Sciatic nerve (tissue), 2 donors: ENCODE results near the gene APCDD1. TPM values are rescaled to one million over a fixed set of nuclear protein-coding genes. Genes with fewer than 3 reads are reported as not detected.
A peak's percentile ranks its signal among the peaks of the same experiment; 100 is the strongest.
"Not testable (repeated sequence)": the region's sequence is repeated elsewhere in the genome, so short reads cannot be mapped to it uniquely, and the experiment has no call there.

Experiments used
- ATAC-seq: fragments of 200-7000 bp; cut with Tn5 transposase; one replicate; pipeline ENCODE4 v1.9.1; 2020; ENCODE audit warnings: mild to moderate bottlenecking, moderate library complexity
- DNase-seq: peaks from one replicate; pipeline ENCODE4 v3.0.0-alpha.2; 2020; ENCODE audit warnings: low spot score
- intact Hi-C: fragments of 100-400 bp; cut with DNase I; formaldehyde crosslinking; loops from one replicate; pipeline ENCODE4 v1.14.2; 2022
- total RNA-seq: library from RNA; stranded (reverse); fragmentation: NEBNext Ultra II Directional; extraction: Animal tissue kit (Norgen Biotek cat#: 25700); gene quantifications from one replicate; pipeline ENCODE4 v1.2.1, GENCODE V29; 2021
- donor health status: DM: no; HTN: no; CAD: no.
- donor health status: DM: no; HTN: no; CAD: no.

APCDD1 gene
- total RNA-seq, 1 donor from 2014 or later, result 43.1 TPM

DNA sequence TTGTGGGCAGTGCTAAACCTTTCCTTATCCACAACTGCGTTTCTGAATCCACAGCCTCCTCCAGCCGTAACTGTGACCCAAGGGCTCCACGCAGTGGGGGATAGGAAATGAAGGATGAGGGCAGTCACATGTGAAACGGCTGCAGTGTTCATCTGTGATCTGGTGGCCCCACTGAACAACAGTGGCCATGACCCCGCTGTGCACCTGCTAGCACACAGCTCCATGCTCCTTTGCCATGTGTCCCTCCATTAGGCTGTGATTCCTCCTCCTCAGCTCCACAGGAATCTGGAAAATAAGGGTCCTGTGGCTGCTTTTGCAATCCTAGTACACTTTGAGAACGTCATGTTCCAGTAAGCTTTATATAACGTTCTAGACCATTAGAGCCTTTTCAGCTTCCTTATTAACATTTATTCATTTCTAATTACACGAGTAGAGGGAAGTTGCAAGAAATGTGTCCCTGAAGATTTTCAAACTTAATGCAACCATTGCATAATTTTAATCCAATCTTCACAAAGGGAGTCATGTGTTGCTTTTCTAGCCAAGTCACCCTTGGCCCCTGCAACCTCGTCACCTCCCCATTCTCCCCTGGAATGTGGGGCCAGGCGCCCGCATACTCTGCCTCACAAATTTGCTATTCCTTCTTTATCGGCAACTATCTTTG is 64.3 kb downstream of the APCDD1 start:
- peak; percentile 77 for DNase-seq
- intact Hi-C loops, result no loop called here
- peak; percentile 86 for ATAC-seq

DNA sequence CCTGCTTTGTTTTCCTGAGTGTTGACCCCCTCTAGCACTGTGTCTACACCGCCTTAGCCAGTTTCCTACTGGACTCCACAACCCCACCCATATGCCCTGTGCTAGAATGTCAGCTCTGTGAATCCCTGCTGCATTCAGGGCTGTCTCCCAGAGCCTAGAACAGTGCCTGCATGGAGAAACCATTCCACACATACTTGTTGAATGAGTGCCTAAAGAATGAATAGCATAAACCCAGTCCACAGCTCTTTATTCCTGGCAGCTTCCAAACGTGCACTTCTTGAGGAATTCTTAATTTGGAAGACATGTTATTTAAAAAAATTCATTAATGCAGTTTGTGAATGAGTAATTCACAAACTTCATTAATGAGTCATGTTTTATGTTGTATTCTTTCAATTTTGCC is 64.9 kb downstream of the APCDD1 start:
- intact Hi-C loops, result no loop called here
- DNase-seq, result no peak
- peak; percentile 46 for ATAC-seq

GRCh38 chr18:10519999-10520935 is 65.8 kb downstream of the APCDD1 start:
- intact Hi-C loops, result loop anchor here (2.0 kb wide), 1 partner anchor 549 kb away; no protein-coding TSS in a partner anchor
- DNase-seq, result peak; percentile 92

GRCh38 chr18:10521566-10521965 is 67.1 kb downstream of the APCDD1 start:
- intact Hi-C loops, result loop anchor here (2.0 kb wide), 1 partner anchor 551 kb away; no protein-coding TSS in a partner anchor
- DNase-seq (no peak), ATAC-seq (no peak)

More at GRCh38 chr18:10519999-10520935, 65.8 kb downstream of the APCDD1 start:
- peak; percentile 90 for ATAC-seq

DNA sequence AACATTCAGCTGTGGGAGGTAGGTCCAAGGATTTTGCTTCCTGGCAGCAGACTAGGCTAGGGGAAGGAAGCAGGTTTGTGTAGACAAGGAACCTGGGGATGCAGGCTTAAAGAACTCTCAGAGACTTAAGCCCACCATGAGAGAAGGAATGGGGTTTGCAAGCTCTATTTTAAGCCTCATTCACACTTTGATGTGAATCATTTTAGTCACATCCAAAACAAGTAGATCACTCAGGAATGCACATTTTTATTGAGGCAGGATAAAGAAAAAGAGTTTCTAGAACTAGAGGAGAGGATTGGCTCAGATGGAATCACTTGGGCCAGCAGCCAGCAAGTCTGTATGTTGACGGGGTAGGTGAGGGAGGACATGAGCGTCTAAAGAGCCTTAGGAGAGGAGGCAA is 68.1 kb downstream of the APCDD1 start:
- DNase-seq (no peak), ATAC-seq (no peak)
- intact Hi-C loops, result no loop called here

- no peak for DNase-seq
- intact Hi-C loops, result no loop called here
- no peak for ATAC-seq
Measured at GRCh38 chr18:10523544-10523943, 69.1 kb downstream of the APCDD1 start.

GRCh38 chr18:10524507-10525370 is 70.3 kb downstream of the APCDD1 start:
- DNase-seq (no peak), ATAC-seq (peak; percentile 5)
- intact Hi-C loops, result no loop called here

- intact Hi-C loops, result no loop called here
- no peak for DNase-seq
Measured at GRCh38 chr18:10525371-10525691, 70.9 kb downstream of the APCDD1 start.

DNA sequence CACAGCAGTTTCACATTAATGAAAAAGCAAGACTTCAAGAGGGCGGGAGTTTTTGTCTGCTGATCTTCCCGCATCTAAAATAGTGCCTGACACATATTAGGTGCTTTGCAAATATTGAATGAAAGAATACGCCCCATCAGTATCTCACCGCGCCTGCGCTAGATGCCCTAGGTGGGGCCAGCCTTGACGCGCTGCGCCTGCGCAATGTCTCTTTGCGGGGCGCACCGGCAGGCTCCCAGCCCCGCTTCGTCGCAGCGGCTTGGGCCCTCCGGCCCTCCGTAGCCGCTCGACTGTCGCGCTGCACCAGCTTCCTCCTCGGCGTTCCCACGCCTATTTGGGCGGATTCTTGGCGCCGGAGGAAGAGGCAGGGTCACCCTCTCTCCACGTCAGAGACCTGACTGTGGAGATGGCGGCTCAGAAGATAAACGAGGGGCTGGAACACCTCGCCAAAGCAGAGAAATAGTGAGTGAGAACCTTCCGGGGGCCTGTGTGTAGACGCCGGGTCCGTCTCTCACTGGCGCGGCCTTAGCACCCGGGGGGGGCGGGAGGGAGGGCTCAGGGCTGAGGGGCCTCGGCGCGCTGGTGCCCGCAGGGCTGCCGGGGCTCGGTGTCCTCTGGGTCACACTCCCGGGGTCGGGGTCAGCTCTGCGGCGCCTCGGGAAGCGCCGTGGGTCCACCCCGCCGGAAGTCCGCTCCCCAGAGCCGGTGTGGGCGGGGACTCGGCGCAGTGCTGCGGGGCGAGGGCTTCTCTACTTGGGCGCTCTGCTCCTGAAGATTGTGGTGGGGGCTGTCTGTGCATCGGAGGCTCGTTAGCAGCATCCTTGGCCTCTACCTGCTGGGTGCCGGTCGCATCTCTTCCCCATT is 71.5 kb downstream of the APCDD1 start, which contains the start of gene NAPG:
Gene NAPG, plus strand, starts transcription at position 331 of the 864 bp plus-strand sequence. Its CDS starts 76 bp downstream, at position 407.
- intact Hi-C loops, result no loop called here
- peak; percentile 97 for ATAC-seq

More at GRCh38 chr18:10525371-10525691, 70.9 kb downstream of the APCDD1 start:
- no peak for ATAC-seq

DNA sequence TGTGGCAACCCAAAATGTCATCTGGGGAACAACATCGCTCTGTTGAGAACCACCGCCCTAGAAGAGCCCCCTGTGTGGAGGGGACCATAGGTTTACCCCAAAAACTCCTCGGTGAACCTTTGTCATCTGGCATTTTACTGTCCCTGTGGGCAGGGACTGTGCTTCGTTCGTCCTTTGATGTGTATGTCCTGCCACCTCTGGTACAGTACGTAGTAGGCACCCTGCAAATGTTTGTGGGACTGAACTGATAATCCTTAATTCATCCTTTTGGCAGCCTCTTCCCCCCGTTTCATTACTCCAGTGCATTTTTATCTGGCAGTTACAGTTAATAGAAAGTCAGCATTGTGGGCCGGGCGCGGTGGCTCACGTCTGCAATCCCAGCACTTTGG is 72.1 kb downstream of the APCDD1 start:
- peak; percentile 20 for ATAC-seq
- DNase-seq, result no peak
- intact Hi-C loops, result no loop called here

More for the DNA sequence above, 71.5 kb downstream of the APCDD1 start, which contains the start of gene NAPG:
- peak; percentile 94 for DNase-seq

GRCh38 chr18:10528439-10528838 is 74.0 kb downstream of the APCDD1 start:
- no peak for ATAC-seq
- no peak for DNase-seq
- intact Hi-C loops, result no loop called here

- intact Hi-C loops, result no loop called here
Measured at GRCh38 chr18:10530002-10530401, 75.6 kb downstream of the APCDD1 start.

GRCh38 chr18:10530852-10531251 is 76.4 kb downstream of the APCDD1 start:
- ATAC-seq, result no peak
- intact Hi-C loops, result no loop called here
- no peak for DNase-seq

More at GRCh38 chr18:10530002-10530401, 75.6 kb downstream of the APCDD1 start:
- ATAC-seq (no peak), DNase-seq (no peak)

DNA sequence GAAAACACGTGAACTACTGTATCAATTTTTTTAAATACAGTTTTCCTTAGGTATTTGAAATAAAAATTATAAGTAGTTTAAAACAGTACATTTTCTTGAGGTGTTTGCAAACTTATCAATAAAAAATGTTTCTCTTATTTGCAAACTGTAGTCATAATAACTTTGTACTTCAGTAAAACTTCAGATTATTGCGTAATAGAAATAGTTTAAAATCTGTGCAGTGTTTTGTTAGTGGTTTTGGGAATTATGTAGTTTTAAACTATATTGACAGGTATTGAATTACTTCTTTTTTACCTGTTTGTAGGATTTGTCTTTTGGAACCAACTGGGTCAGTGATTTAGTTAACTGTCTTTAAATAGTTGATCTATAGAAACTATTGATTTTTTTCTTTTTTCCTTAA is 78.7 kb downstream of the APCDD1 start:
- DNase-seq (no peak), ATAC-seq (no peak)
- intact Hi-C loops, result no loop called here

DNA sequence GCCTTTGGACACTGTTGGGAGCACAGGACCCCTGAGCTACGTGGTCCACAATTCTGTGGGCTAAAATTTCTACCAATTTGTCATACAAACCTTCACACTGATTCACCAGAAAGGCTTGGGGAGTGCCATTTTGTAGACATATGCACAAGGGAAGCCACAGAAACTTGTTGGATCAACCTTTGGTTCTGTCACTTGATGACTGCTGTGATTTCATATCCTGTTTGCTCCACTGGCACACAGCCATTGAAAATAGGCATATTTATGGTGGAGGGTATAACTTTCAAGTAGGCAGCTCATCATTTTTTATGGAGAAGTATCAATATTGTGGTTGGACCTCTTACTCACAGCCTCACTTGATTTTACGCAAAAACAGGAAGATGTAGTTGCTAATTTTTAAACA is 81.8 kb downstream of the APCDD1 start:
- ATAC-seq (no peak), DNase-seq (no peak)
- intact Hi-C loops, result no loop called here

- DNase-seq, result no peak
- intact Hi-C loops, result no loop called here
- ATAC-seq, result no peak
Measured at GRCh38 chr18:10537765-10538164, 83.3 kb downstream of the APCDD1 start.

DNA sequence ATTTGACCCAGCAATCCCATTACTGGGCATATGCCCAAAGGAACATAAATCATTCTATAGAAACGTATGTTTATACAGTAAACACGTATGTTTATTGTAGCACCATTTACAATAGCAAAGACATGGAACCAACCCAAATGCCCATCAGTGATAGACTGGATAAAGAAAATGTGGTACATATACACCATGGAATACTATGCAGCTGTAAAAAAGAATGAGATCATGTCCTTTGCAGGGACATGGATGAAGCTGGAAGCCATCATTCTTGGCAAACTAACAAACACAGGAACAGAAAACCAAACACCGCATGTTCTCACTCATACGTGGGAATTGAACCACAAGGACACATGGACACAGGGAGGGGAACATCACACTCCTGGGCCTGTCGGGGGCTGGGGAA is 84.7 kb downstream of the APCDD1 start:
- ATAC-seq, intact Hi-C loops, DNase-seq: not testable (repeated sequence)
